Tongue (tissue), 2 donors: ENCODE data around the gene CDIPT. TPM values are rescaled to one million over a fixed set of nuclear protein-coding genes. Genes with fewer than 3 reads are reported as not detected.
"Not testable (repeated sequence)": the region's sequence is repeated elsewhere in the genome, so short reads cannot be mapped to it uniquely, and the experiment has no call there.

Source experiments
- DNase-seq: peaks from one replicate; pipeline ENCODE4 v3.0.0-alpha.2; 2015
- total RNA-seq: library from RNA; depleted of rRNA; stranded (reverse); fragments of >200 nt; gene quantifications from one replicate; pipeline ENCODE4 v1.2.3, GENCODE V29; 2014

CDIPT gene
- total RNA-seq, 1 donor from 2014 or later, result 47.5 TPM

DNA sequence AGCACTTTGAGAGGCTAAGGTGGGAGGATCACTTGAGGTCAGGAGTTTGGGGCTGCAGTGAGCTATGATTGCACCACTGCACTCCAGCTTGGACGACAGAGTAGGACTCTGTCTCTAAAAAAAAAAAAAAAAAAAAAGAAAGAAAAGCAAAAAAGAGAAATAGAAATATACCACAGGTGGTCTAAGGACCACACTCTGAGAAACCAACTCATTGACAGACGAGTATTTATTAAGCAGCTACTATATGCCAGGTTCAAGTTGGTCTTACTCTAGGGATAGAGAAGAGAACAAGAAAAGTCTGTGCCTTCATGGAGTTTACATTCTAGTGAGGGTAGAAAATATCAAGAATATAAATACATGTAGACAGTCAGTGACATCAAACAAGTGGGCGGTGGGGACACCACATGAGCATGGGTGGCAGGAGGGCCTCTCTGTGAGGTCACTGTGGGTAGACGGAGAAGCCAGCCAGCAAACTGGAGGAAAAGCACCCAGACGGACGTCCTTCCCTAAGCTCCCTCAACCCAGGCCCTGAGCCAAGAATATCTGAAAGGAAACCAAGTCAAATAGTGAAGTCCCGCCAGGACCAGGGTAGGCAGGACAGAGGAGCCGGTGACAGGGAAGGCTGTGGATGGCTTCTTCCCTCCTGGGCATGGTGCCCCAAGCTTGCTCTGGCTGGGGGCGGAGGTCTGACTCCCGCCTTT lies 4.7 kb downstream of the CDIPT start:
- DNase-seq, result no peak

GRCh38 chr16:29857133-29857760 lies 5.8 kb downstream of the CDIPT start:
- DNase-seq, result no peak

GRCh38 chr16:29854520-29855100 lies 8.4 kb downstream of the CDIPT start:
- no peak for DNase-seq

DNA sequence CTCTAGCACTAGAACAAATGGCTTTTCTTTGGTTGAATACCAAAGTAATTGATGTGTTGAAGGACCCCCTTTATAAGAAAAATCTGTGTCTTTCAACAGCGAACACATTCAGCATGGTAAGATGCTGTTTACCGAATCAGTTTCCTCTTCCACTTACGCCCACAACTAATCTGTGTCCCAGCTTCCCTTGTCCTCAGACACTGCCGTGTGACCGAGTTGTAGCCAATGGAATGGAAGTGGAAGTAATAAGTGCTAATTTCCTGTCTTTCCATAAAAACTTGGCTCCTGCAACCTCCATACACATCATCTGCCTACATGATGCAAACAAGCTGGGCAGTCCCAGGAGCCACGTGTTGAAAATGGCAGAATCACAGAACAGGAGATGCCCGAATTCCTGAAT lies 10.4 kb downstream of the CDIPT start:
- peak; percentile 26 for DNase-seq

GRCh38 chr16:29850998-29851397 lies 12.0 kb downstream of the CDIPT start:
- no peak for DNase-seq

GRCh38 chr16:29849505-29849904 lies 13.5 kb downstream of the CDIPT start:
- no peak for DNase-seq

DNA sequence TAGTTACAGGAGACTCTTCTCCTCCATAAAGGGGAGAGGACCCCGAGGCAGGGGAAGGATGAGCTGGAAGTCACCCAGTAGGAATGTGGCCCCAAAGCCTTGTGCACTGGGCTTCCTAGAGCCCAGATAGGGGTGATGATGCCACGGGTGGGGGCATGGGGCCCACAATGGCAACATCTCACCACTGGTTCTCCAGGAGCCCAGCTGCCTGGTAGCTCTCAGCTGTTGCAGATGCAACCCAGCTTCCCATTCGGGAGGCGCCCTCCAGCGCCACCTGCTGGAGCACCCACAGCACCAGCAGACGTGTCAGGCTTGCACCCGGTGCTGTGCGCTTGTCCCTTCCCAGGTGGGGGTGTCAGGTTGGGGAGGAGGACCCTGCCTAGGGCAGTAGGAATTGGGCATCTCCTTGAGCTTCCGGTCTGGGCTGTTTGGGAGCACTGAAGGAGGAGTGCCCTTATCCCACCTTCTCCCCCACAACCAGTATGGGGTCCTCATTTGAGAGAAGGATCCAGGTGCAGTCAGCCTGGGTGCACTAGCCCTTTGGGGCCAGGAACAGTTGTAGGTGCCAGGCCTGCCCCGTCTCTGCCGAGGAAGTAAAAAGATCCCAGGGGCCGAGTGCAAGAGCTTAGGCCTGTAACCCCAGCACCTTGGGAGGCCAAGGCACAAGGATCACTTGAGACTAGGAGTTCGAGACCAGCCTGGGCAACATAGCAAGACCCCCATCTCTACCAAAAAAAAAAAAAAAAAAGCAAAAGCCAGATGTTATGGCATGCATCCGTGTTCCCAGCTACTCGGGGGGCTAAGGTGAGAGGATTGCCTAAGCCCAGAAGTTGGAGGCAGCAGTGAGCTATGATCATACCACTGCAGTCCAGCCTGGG lies 14.4 kb downstream of the CDIPT start:
- peak; percentile 68 for DNase-seq

- no peak for DNase-seq
These were observed 17.4 kb downstream of the CDIPT start for GRCh38 chr16:29845656-29846055.

DNA sequence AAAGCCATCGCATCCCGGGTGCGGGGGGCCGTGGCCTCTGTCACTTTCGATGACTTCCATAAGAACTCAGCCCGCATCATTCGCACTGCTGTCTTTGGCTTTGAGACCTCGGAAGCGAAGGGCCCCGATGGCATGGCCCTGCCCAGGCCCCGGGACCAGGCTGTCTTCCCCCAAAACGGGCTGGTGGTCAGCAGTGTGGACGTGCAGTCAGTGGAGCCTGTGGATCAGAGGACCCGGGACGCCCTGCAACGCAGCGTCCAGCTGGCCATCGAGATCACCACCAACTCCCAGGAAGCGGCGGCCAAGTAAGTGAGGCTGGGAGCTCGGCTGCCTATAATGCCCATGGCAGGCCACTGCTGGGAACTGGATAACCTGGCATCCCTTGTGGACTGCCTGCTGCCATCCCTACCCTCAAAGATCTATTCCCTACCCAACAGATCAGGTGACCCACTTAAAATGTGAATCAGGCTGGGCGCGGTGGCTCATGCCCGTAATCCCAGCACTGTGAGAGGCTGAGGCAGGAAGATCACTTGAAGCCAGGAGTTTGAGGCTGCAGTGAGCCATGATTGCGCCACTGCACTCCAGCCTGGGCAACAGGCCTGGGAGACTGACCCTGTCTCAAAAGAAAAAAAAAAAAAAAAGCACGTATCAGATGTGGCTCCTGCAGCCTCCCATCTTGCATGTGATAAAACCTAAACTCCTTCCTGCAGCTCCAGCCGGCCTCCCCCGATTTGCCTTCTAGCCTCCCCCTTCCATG lies 18.3 kb downstream of the CDIPT start:
- no peak for DNase-seq

- no peak for DNase-seq
These were observed 19.1 kb downstream of the CDIPT start for GRCh38 chr16:29843931-29844330.

DNA sequence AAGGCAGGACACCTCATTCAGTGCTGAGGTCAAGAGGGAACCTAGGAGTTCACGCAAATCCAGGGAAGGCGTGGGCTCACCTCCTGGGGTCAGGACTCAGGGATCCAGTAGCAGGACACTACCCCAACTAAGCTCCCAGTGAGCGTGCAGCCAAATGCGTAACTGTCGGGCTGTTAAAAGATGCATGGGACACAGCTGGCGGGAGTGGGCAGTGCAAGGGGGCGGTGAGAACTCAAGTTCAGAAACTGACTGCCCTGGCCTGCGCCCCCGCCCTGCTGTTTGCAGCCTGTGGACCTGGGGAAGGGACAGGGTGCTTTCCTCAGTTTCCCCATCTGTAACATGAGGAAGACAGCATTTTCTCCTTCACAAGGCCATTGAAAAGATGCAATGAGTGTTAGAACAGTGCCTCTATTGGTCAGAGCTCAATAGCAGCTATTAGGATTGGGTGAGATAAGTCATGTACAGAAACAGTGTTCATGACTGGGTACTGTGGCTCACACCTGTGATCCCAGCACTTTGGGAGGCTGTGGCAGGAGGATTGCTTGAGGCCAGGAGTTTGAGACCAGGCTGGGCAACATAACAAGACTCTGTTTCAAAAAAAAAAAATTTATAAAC lies 20.2 kb downstream of the CDIPT start:
- no peak for DNase-seq

DNA sequence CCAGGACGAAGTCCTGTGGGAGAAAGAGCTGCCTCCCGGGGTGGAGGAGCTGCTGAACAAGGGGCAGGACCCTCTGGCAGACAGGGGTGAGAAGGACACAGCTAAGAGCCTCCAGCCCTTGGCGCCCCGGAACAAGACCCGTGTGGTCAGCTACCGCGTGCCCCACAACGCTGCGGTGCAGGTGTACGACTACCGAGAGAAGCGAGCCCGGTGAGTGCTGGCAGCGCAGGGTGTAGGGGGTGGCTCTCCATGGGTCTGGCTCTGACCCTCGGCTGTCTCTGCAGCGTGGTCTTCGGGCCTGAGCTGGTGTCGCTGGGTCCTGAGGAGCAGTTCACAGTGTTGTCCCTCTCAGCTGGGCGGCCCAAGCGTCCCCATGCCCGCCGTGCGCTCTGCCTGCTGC lies 21.4 kb downstream of the CDIPT start:
- DNase-seq, result no peak

DNA sequence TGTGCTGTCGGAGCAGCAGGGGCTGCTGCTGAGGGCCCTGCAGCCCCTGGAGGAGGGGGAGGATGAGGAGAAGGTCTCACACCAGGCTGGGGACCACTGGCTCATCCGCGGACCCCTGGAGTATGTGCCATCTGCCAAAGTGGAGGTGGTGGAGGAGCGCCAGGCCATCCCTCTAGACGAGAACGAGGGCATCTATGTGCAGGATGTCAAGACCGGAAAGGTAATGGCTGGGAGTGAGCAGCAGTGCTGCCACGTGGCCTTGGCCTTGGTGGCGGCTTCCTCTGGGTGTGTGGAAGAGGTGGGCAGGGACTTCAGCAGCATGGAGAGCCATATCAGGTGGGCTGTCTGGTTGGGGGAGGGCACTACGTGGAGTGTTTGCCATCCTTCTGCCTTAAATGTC lies 22.8 kb downstream of the CDIPT start:
- no peak for DNase-seq

DNA sequence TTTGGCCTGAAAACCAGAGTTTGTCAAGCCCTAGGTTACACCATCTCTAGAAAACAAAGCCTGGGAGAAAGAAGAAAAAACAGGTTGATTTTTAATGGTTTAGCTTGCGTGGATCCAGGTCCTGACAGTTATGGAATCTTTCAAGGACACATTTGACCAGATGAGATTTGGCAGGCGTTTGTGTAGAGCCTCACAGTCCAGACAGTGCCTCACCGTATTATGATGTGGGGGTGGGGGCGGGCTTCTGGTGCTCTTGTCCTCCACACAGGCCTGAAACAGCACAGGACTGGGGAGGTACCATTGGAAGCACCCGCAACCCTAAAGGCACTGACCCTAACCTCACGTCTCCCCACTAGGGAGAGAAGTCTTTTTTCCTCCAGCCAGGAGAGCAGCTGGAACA lies 23.2 kb downstream of the CDIPT start:
- DNase-seq, result no peak

GRCh38 chr16:29837841-29838240 lies 25.2 kb downstream of the CDIPT start:
- no peak for DNase-seq

DNA sequence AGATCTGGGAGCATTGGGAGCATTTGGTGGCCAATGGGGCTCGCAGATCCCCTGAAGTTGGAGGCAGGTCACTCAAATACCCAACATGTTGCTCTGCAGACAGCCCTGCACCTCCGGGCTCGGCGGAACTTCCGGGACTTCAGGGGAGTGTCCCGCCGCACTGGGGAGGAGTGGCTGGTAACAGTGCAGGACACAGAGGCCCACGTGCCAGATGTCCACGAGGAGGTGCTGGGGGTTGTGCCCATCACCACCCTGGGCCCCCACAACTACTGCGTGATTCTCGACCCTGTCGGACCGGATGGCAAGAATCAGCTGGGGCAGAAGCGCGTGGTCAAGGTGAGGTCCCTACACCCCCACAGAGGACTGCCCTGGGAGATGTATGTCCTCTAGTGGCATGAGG lies 26.4 kb downstream of the CDIPT start:
- DNase-seq, result no peak

GRCh38 chr16:29835926-29836325 lies 27.1 kb downstream of the CDIPT start:
- DNase-seq, result no peak

GRCh38 chr16:29834079-29834478 lies 28.9 kb downstream of the CDIPT start:
- no peak for DNase-seq

DNA sequence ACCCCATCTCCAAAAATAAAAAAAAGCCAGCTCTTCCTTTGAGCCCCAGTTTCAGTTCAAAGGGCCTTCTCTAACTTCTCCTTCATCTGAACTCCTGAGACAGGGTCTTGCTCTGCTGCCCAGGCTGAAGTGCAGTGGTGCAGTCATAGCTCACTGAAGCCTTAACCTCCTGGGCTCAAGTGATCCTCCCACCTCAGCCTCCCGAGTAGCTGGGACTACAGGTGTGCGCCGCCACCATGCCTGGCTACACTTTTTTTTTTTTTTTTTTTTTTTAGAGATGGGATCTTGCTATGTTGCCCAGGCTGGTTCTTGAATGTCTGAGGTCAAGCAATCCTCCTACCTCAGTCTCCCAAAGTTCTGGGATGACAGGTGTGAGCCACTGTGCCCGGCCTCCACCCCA lies 29.8 kb downstream of the CDIPT start:
- not testable (repeated sequence) for DNase-seq

GRCh38 chr16:29831490-29831889 lies 31.5 kb downstream of the CDIPT start:
- DNase-seq, result no peak

GRCh38 chr16:29830774-29831173 lies 32.3 kb downstream of the CDIPT start:
- DNase-seq, result no peak

GRCh38 chr16:29826342-29826695 lies 36.7 kb downstream of the CDIPT start:
- no peak for DNase-seq
